Glomerular visceral epithelial cell (primary cell): ENCODE measurements around the gene ELL3.
A peak's percentile ranks its signal among the peaks of the same experiment; 100 is the strongest.
"Not testable (repeated sequence)": the region's sequence is repeated elsewhere in the genome, so short reads cannot be mapped to it uniquely, and the experiment has no call there.

Source experiments
- DNase-seq: peaks from one replicate; pipeline ENCODE4 v3.0.0-alpha.2; 2016; ENCODE audit errors: extremely low spot score

ELL3 gene

GRCh38 chr15:43776718-43777266, at the start of gene ELL3:
TSS of gene ELL3 (minus strand) at chr15:43776966. CDS start at chr15:43776901, 65 bp downstream.
- peak; percentile 81 for DNase-seq

- DNase-seq, result no peak
Observed at GRCh38 chr15:43826029-43826507, 49.3 kb upstream of the ELL3 start.

- DNase-seq, result not testable (repeated sequence)
Observed at GRCh38 chr15:43825305-43825704, 48.5 kb upstream of the ELL3 start.

- DNase-seq, result peak; percentile 98
Observed at GRCh38 chr15:43824302-43825246, 47.8 kb upstream of the ELL3 start, which contains the start of gene MFAP1. TSS of gene MFAP1 (minus strand) at chr15:43824690. CDS start at chr15:43824569, 121 bp downstream.

- DNase-seq, result no peak
Observed at GRCh38 chr15:43821505-43821904, 44.7 kb upstream of the ELL3 start.

GRCh38 chr15:43815064-43815463, 38.3 kb upstream of the ELL3 start:
- DNase-seq, result not testable (repeated sequence)

- DNase-seq, result no peak
Observed at GRCh38 chr15:43808960-43809678, 32.4 kb upstream of the ELL3 start.

GRCh38 chr15:43808435-43808950, 31.7 kb upstream of the ELL3 start:
- DNase-seq, result no peak

GRCh38 chr15:43802676-43803075, 25.9 kb upstream of the ELL3 start:
- not testable (repeated sequence) for DNase-seq

- peak; percentile 91 for DNase-seq
Observed at GRCh38 chr15:43800286-43801141, 23.7 kb upstream of the ELL3 start, which contains the start of gene HYPK. TSS of gene HYPK (plus strand) at chr15:43800599. CDS start at chr15:43800623, 24 bp downstream.

- DNase-seq, result no peak
Observed at GRCh38 chr15:43799945-43800285, 23.1 kb upstream of the ELL3 start, which contains the start of gene SERINC4. TSS of gene SERINC4 (minus strand) at chr15:43800220. CDS start at chr15:43799986, 234 bp downstream.

GRCh38 chr15:43799209-43799944, 22.6 kb upstream of the ELL3 start:
- peak; percentile 8 for DNase-seq

GRCh38 chr15:43796566-43796965, 19.8 kb upstream of the ELL3 start:
- DNase-seq, result no peak

- no peak for DNase-seq
Observed at GRCh38 chr15:43795997-43796396, 19.2 kb upstream of the ELL3 start.

- no peak for DNase-seq
Observed at GRCh38 chr15:43795197-43795596, 18.4 kb upstream of the ELL3 start.

GRCh38 chr15:43794269-43795037, 17.7 kb upstream of the ELL3 start:
- DNase-seq, result peak; percentile 77

- no peak for DNase-seq
Observed at GRCh38 chr15:43793647-43794046, 16.9 kb upstream of the ELL3 start.

- DNase-seq, result peak; percentile 26
Observed at GRCh38 chr15:43792761-43793476, 16.2 kb upstream of the ELL3 start.
